Measurements from ENCODE around the gene DCUN1D1.

DNA sequence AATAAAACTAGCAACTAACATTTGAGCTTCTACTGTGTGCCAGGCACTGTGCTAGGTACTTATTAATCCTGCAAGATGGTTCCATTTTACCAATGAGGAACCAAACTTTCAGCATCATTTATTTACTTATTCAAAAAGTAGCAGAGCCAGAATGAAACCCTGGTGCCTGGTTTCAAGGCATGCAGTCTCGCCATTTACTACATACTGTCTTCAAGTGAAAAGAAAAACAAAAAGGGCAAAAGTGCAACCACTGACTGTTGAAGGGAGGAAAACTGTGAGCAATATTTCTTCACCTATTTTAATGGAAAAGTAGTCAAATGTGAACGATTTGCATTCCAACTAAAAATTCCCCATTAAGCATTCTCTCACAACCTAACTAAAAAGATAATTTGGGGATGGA, 8.7 kb downstream of the DCUN1D1 start:
- TF ChIP-seq, protein P1, sequence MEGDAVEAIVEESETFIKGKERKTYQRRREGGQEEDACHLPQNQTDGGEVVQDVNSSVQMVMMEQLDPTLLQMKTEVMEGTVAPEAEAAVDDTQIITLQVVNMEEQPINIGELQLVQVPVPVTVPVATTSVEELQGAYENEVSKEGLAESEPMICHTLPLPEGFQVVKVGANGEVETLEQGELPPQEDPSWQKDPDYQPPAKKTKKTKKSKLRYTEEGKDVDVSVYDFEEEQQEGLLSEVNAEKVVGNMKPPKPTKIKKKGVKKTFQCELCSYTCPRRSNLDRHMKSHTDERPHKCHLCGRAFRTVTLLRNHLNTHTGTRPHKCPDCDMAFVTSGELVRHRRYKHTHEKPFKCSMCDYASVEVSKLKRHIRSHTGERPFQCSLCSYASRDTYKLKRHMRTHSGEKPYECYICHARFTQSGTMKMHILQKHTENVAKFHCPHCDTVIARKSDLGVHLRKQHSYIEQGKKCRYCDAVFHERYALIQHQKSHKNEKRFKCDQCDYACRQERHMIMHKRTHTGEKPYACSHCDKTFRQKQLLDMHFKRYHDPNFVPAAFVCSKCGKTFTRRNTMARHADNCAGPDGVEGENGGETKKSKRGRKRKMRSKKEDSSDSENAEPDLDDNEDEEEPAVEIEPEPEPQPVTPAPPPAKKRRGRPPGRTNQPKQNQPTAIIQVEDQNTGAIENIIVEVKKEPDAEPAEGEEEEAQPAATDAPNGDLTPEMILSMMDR (conservative IDR thresholded peaks at IDR 0.05; ENCODE audit: low read length): no peak
- TF ChIP-seq EZH2phosphoT487 (IDR thresholded peaks at IDR 0.05; ENCODE audit: borderline replicate concordance, low read depth, low read length): no peak
